Right lobe of liver (tissue), 4 donors: Measurements from ENCODE around the gene ZNF322.

ENCODE experiments used
- CTCF ChIP-seq, 4 donors: fragments of 200-600 bp in 3 of 4; fragments of 450-650 bp in 1 of 4; IDR thresholded peaks; one replicate each; pipeline versions ENCODE4 v1.5.1 to v1.8.0; 2016 to 2022; ENCODE audit warnings: antibody characterized with exemption in 4 of 4, mild to moderate bottlenecking in 2 of 4
- POLR2A ChIP-seq: fragments of 450-650 bp; IDR thresholded peaks from one replicate; pipeline ENCODE4 v1.6.1; 2017; ENCODE audit warnings: antibody characterized with exemption, mild to moderate bottlenecking
- donor health status: DM: no; HTN: no; CAD: no.
- donor health status: DM: no; HTN: no; CAD: no.
- donor health status: DM: no; HTN: yes; CAD: no.

GRCh38 chr6:26597389-26597766, 62.2 kb downstream of the ZNF322 start:
- no peak for TF ChIP-seq CTCF (IDR thresholded peaks at IDR 0.05)
- TF ChIP-seq POLR2A, result no peak
